GM18909 (cell line): ENCODE results near the gene LGALS9.

Source experiments
- ATAC-seq: cut with Tn5 transposase; IDR thresholded peaks from one replicate; pipeline ENCODE4 v1.9.1; 2021; ENCODE audit warnings: mild to moderate bottlenecking; ENCODE audit not compliant: unreplicated experiment, poor library complexity

The LGALS9 gene

GRCh38 chr17:27602721-27603420 is 28.1 kb upstream of the LGALS9 start:
- ATAC-seq, result no peak

- no peak for ATAC-seq
Measured at GRCh38 chr17:27603421-27603770, 27.6 kb upstream of the LGALS9 start.

- ATAC-seq, result no peak
Measured at GRCh38 chr17:27603880-27604794, 26.9 kb upstream of the LGALS9 start.

- ATAC-seq, result no peak
Measured at GRCh38 chr17:27605409-27605808, 25.6 kb upstream of the LGALS9 start.

- ATAC-seq, result no peak
Measured at GRCh38 chr17:27607521-27608091, 23.4 kb upstream of the LGALS9 start.

GRCh38 chr17:27608328-27609230 is 22.4 kb upstream of the LGALS9 start:
- ATAC-seq, result no peak

GRCh38 chr17:27609611-27610303 is 21.2 kb upstream of the LGALS9 start:
- no peak for ATAC-seq

GRCh38 chr17:27610304-27610677 is 20.7 kb upstream of the LGALS9 start:
- ATAC-seq, result no peak

GRCh38 chr17:27612160-27612770 is 18.7 kb upstream of the LGALS9 start:
- ATAC-seq, result no peak

GRCh38 chr17:27613433-27613832 is 17.6 kb upstream of the LGALS9 start:
- no peak for ATAC-seq

GRCh38 chr17:27615121-27615520 is 15.9 kb upstream of the LGALS9 start:
- no peak for ATAC-seq

- ATAC-seq, result no peak
Measured at GRCh38 chr17:27616414-27616813, 14.6 kb upstream of the LGALS9 start.

- no peak for ATAC-seq
Measured at GRCh38 chr17:27618417-27618816, 12.6 kb upstream of the LGALS9 start.

- ATAC-seq, result no peak
Measured at GRCh38 chr17:27620721-27621120, 10.3 kb upstream of the LGALS9 start.

- ATAC-seq, result no peak
Measured at GRCh38 chr17:27621536-27621935, 9.5 kb upstream of the LGALS9 start.

GRCh38 chr17:27621942-27622559 is 8.9 kb upstream of the LGALS9 start:
- no peak for ATAC-seq

GRCh38 chr17:27622986-27623385 is 8.0 kb upstream of the LGALS9 start:
- no peak for ATAC-seq

- no peak for ATAC-seq
Measured at GRCh38 chr17:27623614-27624013, 7.4 kb upstream of the LGALS9 start.

GRCh38 chr17:27624539-27624938 is 6.4 kb upstream of the LGALS9 start:
- no peak for ATAC-seq
